K562 (cell line): Measurements from ENCODE around the gene SOX18. TPM values are rescaled to one million over a fixed set of nuclear protein-coding genes. Genes with fewer than 3 reads are reported as not detected.

Experiments used
- ASH1L ChIP-seq: fragments of 450-650 bp; IDR thresholded peaks from 2 replicates; pipeline ENCODE4 v1.6.1; 2018; ENCODE audit warnings: borderline replicate concordance, mild to moderate bottlenecking, low read depth; ENCODE audit not compliant: partially characterized antibody
- BCL6 ChIP-seq: fragments of 250-450 bp; sonication (Bioruptor Pico); IDR thresholded peaks from 2 replicates; pipeline ENCODE4 v1.4.0; 2020
- CBX1 ChIP-seq: sonication (generic); IDR thresholded peaks from 2 replicates; pipeline ENCODE4 v1.6.1; 2016; ENCODE audit warnings: antibody characterized with exemption, low read depth, mild to moderate bottlenecking
- CHD2 ChIP-seq: IDR thresholded peaks from 2 replicates; pipeline ENCODE4 v1.6.1; 2011; ENCODE audit warnings: low read depth, low read length
- E2F3 ChIP-seq: fragments of 250-450 bp; sonication (Bioruptor Pico); IDR thresholded peaks from 2 replicates; pipeline ENCODE4 v1.4.0; 2020; ENCODE audit warnings: mild to moderate bottlenecking
- ELF2 ChIP-seq: fragments of 250-450 bp; sonication (Bioruptor Pico); IDR thresholded peaks from 2 replicates; pipeline ENCODE4 v1.5.0; 2021; ENCODE audit warnings: mild to moderate bottlenecking
- GTF2A2 ChIP-seq: IDR thresholded peaks from 2 replicates; pipeline ENCODE4 v1.6.1; 2016; ENCODE audit warnings: mild to moderate bottlenecking, missing genetic modification characterization, missing compliant biosample characterization
- HDAC3 ChIP-seq: fragments of 450-650 bp; IDR thresholded peaks from 2 replicates; pipeline ENCODE4 v1.6.1; 2018; ENCODE audit warnings: borderline replicate concordance, mild to moderate bottlenecking, moderate library complexity; ENCODE audit not compliant: partially characterized antibody
- KHSRP ChIP-seq: fragments of 450-650 bp; IDR thresholded peaks from 2 replicates; pipeline ENCODE4 v1.6.1; 2017
- MYBL2 ChIP-seq, 2 experiments: fragments of 450-650 bp in 1 of 2; sonication (generic) in 1 of 2; formaldehyde crosslinking in 1 of 2; IDR thresholded peaks; 2 replicates each; pipeline versions ENCODE4 v1.6.1 to v1.8.1; 2017 to 2022; ENCODE audit warnings: borderline replicate concordance in 1 of 2, inconsistent platforms in 1 of 2, low read depth in 1 of 2, mild to moderate bottlenecking in 1 of 2, missing genetic modification reagents in 1 of 2, moderate library complexity in 1 of 2
- NCOA4 ChIP-seq: fragments of 450-650 bp; IDR thresholded peaks from 2 replicates; pipeline ENCODE4 v1.6.1; 2018; ENCODE audit warnings: mild to moderate bottlenecking; ENCODE audit not compliant: partially characterized antibody
- PHF8 ChIP-seq: fragments of 200-600 bp; sonication (generic); IDR thresholded peaks from 2 replicates; pipeline ENCODE4 v1.6.1; 2012; ENCODE audit warnings: mixed run types, mild to moderate bottlenecking, inconsistent platforms, low read length, moderate library complexity, borderline replicate concordance
- RBFOX2 ChIP-seq: fragments of 200-400 bp; formaldehyde crosslinking; IDR thresholded peaks from 2 replicates; pipeline ENCODE4 v1.6.1; 2017; ENCODE audit warnings: low read depth, mild to moderate bottlenecking, low read length, moderate library complexity
- SAFB ChIP-seq: fragments of 200-400 bp; formaldehyde crosslinking; IDR thresholded peaks from 2 replicates; pipeline ENCODE4 v1.6.1; 2017; ENCODE audit warnings: low read depth, low read length, borderline replicate concordance
- TEAD2 ChIP-seq: fragments of 450-650 bp; IDR thresholded peaks from 2 replicates; pipeline ENCODE4 v1.6.1; 2016; ENCODE audit warnings: missing genetic modification characterization, control low read depth, missing compliant biosample characterization
- TRIM28 ChIP-seq: fragments of 450-650 bp; IDR thresholded peaks from 2 replicates; pipeline ENCODE4 v1.6.1; 2017
- XRCC4 ChIP-seq: IDR thresholded peaks from one replicate; pipeline ENCODE4 v1.6.1; 2011; ENCODE audit not compliant: insufficient read depth, insufficient read length; ENCODE audit errors: extremely low read depth
- ZNF445 ChIP-seq: fragments of 250-450 bp; sonication (Bioruptor Pico); IDR thresholded peaks from 2 replicates; pipeline ENCODE4 v1.4.0; 2020; ENCODE audit warnings: low read depth, mild to moderate bottlenecking, moderate library complexity
- ZNF589 ChIP-seq: fragments of 200-800 bp; sonication (Bioruptor generic); IDR thresholded peaks from 2 replicates; pipeline ENCODE4 v1.6.1; 2016; ENCODE audit warnings: low read depth, missing genetic modification characterization, missing compliant biosample characterization
- ZNF764 ChIP-seq: fragments of 250-450 bp; sonication (Bioruptor Pico); IDR thresholded peaks from 2 replicates; pipeline ENCODE4 v1.4.0; 2020; ENCODE audit warnings: low read depth, mild to moderate bottlenecking, moderate library complexity
- polyA plus RNA-seq, 8 experiments: library from polyadenylated mRNA; depleted of rRNA in 4 of 8; stranded (reverse) in 5 of 8; unstranded in 3 of 8; fragments of >200 nt; fragmentation: Nextera tagmentation in 2 of 8; fragmentation: Illumina TruSeq in 1 of 8; extraction: Ambion mirVana in 2 of 8; extraction: Trizol in 1 of 8; gene quantifications; 2 replicates each; pipeline versions ENCODE4 v1.2.1 to v1.2.3, GENCODE V29; 2011 to 2014; ENCODE audit warnings: inconsistent platforms in 1 of 8, missing spikeins in 1 of 8
- total RNA-seq, 7 experiments: library from RNA; depleted of rRNA in 6 of 7; stranded (reverse); fragments of >200 nt in 6 of 7; fragmentation: Illumina TruSeq in 2 of 7; extraction: Trizol in 2 of 7; gene quantifications; 2 replicates each; pipeline versions ENCODE4 v1.2.1 to v1.2.3, GENCODE V29; 2011 to 2021; ENCODE audit warnings: low replicate concordance in 1 of 7
- TF ChIP-seq, protein P1 (sequence below): fragments of 200-800 bp; sonication (Bioruptor generic); IDR thresholded peaks from 2 replicates; pipeline ENCODE4 v1.6.1; 2016; ENCODE audit warnings: missing genetic modification characterization, missing compliant biosample characterization
- TF ChIP-seq, protein P2 (sequence below), 3 experiments: IDR thresholded peaks in 2 of 3; conservative IDR thresholded peaks in 1 of 3; 2 replicates each; pipeline ENCODE4 v1.5.1; 2011 to 2012; ENCODE audit warnings: low read length in 3 of 3, mild to moderate bottlenecking in 3 of 3, control low read depth in 2 of 3, improper control_type of control experiment in 1 of 3, inconsistent platforms in 1 of 3, low read depth in 1 of 3, mixed read lengths in 1 of 3, moderate library complexity in 1 of 3; ENCODE audit not compliant: insufficient read depth in 2 of 3

Gene SOX18
- total and polyA plus RNA-seq, 9 of the 15 experiments (the other 6 are each of a cell fraction or from before 2014, with no cell fraction given), result 0.15 to 19.8 (median 0.33) TPM

DNA sequence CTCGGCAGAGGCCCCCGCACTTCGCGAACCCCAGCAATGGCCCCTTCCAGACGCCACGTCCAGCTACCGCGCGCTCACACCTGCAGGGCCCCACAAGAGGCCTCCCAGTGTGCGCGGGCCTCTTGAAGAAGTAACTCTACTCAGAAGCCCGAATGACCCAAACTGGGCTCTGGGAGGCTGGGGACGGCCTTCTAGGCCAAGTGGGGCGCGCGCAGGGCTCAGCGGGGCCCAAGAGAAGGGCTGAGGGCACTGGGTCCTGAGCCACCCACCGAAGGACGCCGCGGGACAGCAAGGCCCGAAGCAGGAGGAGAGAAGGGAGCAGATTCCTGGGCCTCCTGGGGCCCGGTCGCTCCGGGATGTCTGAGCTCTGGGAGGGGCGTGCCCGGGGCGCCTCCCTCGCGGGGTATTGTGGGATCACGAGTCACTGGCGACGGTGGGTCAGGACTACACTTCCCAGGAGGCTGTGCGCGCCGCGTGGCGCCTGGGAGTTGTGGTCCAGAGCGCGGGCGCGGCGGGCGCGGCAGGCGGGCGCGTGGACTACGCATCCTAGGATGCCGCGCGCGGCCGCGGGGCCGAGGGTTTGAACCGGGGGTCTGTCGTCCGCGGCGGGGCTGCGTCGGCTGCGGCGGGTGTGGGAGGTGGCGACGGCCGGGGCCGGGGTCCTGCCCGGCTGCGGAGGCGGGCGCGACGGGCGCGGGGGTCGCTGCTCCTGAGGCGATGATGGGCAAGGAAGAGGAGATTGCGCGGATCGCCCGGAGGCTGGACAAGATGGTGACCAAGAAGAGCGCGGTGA, 13.4 kb upstream of the SOX18 start, which contains the start of gene TCEA2 (continued):
- TF ChIP-seq BCL6 (CRISPR knock-in tag) (peak; percentile 89), CBX1 (no peak), MYBL2 (IDR thresholded peaks at IDR 0.05; ENCODE audit: low read depth) (no peak), MYBL2 (CRISPR knock-in tag; IDR thresholded peaks at IDR 0.05; ENCODE audit: borderline replicate concordance) (no peak), ASH1L (no peak), ELF2 (CRISPR knock-in tag) (no peak), E2F3 (CRISPR knock-in tag) (peak; percentile 88), ZNF589 (CRISPR knock-in tag) (peak; percentile 92), SAFB (no peak), ZNF445 (CRISPR knock-in tag) (0 out of 2 replicates have a peak, but pooled peaks have one; percentile 17), GTF2A2 (tag) (no peak), TEAD2 (no peak), RBFOX2 (peak; percentile 81), PHF8 (peak; percentile 93), XRCC4 (no peak), TRIM28 (no peak), CHD2 (0 out of 2 replicates have a peak, but pooled peaks have one; percentile 37), ZNF764 (CRISPR knock-in tag) (no peak), KHSRP (no peak), NCOA4 (no peak), HDAC3 (no peak)
- TF ChIP-seq, protein P1, sequence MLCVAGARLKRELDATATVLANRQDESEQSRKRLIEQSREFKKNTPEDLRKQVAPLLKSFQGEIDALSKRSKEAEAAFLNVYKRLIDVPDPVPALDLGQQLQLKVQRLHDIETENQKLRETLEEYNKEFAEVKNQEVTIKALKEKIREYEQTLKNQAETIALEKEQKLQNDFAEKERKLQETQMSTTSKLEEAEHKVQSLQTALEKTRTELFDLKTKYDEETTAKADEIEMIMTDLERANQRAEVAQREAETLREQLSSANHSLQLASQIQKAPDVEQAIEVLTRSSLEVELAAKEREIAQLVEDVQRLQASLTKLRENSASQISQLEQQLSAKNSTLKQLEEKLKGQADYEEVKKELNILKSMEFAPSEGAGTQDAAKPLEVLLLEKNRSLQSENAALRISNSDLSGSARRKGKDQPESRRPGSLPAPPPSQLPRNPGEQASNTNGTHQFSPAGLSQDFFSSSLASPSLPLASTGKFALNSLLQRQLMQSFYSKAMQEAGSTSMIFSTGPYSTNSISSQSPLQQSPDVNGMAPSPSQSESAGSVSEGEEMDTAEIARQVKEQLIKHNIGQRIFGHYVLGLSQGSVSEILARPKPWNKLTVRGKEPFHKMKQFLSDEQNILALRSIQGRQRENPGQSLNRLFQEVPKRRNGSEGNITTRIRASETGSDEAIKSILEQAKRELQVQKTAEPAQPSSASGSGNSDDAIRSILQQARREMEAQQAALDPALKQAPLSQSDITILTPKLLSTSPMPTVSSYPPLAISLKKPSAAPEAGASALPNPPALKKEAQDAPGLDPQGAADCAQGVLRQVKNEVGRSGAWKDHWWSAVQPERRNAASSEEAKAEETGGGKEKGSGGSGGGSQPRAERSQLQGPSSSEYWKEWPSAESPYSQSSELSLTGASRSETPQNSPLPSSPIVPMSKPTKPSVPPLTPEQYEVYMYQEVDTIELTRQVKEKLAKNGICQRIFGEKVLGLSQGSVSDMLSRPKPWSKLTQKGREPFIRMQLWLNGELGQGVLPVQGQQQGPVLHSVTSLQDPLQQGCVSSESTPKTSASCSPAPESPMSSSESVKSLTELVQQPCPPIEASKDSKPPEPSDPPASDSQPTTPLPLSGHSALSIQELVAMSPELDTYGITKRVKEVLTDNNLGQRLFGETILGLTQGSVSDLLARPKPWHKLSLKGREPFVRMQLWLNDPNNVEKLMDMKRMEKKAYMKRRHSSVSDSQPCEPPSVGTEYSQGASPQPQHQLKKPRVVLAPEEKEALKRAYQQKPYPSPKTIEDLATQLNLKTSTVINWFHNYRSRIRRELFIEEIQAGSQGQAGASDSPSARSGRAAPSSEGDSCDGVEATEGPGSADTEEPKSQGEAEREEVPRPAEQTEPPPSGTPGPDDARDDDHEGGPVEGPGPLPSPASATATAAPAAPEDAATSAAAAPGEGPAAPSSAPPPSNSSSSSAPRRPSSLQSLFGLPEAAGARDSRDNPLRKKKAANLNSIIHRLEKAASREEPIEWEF, result 0 out of 2 replicates have a peak, but pooled peaks have one; percentile 31
- TF ChIP-seq, protein P2, sequence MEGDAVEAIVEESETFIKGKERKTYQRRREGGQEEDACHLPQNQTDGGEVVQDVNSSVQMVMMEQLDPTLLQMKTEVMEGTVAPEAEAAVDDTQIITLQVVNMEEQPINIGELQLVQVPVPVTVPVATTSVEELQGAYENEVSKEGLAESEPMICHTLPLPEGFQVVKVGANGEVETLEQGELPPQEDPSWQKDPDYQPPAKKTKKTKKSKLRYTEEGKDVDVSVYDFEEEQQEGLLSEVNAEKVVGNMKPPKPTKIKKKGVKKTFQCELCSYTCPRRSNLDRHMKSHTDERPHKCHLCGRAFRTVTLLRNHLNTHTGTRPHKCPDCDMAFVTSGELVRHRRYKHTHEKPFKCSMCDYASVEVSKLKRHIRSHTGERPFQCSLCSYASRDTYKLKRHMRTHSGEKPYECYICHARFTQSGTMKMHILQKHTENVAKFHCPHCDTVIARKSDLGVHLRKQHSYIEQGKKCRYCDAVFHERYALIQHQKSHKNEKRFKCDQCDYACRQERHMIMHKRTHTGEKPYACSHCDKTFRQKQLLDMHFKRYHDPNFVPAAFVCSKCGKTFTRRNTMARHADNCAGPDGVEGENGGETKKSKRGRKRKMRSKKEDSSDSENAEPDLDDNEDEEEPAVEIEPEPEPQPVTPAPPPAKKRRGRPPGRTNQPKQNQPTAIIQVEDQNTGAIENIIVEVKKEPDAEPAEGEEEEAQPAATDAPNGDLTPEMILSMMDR (IDR thresholded peaks at IDR 0.05 in 2 of 3, conservative IDR thresholded peaks at IDR 0.05 in 1 of 3; ENCODE audit: insufficient read depth in 2 of 3, low read depth in 1 of 3, low read length in 3 of 3), result no peak
